AG08396 (cell line): ENCODE results near the gene FBH1.

Source experiments
- DNase-seq: peaks from one replicate; pipeline ENCODE4 v3.0.0; 2012; ENCODE audit warnings: low spot score, mixed read lengths

The FBH1 gene

DNA sequence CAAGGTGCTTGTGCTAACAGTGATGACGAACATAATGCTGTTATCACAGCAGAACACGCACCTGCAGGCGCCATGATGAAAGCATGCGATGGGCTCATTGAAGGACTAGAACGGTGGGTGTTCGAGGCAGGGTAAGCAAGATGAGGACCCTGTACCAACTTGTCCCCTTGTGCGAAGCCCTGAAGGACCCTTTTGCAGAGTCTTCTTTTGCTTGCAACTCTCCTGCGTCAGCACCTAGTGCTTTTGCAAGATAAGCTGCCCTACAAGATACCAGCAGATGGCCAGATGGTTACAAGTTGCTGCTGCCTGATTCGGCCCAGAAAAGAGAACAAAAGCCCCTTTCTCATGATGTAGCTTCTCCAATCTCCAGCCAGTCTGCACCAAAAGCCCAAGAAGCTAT is 91.5 kb downstream of the FBH1 start:
- no peak for DNase-seq

DNA sequence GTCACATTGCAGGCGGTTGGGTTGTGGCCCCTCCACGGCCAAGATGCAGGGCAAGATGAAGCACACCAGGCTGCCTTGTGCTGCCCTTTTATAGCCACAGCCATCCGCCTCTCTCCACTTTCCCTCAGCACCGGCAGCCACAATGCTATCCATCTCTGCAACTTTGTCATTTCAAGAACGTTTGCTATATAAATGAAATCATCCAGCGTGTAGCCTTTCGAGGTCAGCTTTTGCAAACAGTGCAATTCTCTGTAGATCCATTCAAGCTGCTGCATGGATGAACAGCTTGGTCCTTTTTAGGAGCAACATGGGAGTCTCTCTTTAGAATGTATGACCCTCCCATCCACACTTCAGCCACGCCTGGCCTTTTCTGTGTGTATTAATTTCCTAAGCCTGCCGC is 93.7 kb downstream of the FBH1 start:
- no peak for DNase-seq

DNA sequence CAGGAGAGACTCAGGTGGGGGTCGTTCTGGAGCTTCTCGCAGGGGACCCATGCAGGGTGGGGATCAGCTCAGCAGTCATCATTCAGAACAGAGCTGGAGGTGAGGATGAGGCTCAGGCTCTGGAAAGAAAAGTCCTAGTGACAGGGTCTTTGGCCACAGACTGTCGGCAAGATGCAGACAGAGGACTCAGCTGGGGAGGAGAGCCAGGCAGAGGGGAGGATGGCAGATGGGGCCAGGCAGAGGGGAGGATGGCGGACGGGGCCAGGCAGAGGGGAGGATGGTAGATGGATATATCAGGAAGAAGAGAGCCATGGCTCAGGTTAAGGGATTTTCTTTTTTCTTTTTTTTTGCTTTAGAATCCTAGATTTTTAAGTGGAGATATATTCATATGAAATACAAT is 95.0 kb downstream of the FBH1 start:
- DNase-seq, result no peak
